Measurements from ENCODE around the gene LOXL1. TPM values are rescaled to one million over a fixed set of nuclear protein-coding genes. Genes with fewer than 3 reads are reported as not detected.
A peak's percentile ranks its signal among the peaks of the same experiment; 100 is the strongest.
"Not testable (repeated sequence)": the region's sequence is repeated elsewhere in the genome, so short reads cannot be mapped to it uniquely, and the experiment has no call there.

Gene LOXL1
- polyA plus RNA-seq, 3 donors from 2014 or later, result 0.98 to 1.1 TPM; not detected in 1

- peak overlapping the region in 3 of 5 donors; percentile 59 to 72 (median 60) for H3K4me3 Mint-ChIP-seq
- H3K4me1 Mint-ChIP-seq, result peaks cover 16 to 23% of the 10 kb centered on the region in 2 donors
- peak overlapping the region in 2 of 6 donors; percentile 5 to 30 for H3K27ac Mint-ChIP-seq
These were observed 38.5 kb downstream of the LOXL1 start for GRCh38 chr15:73964736-73965093.

GRCh38 chr15:73965094-73965757 is 39.0 kb downstream of the LOXL1 start:
- H3K27ac Mint-ChIP-seq, result no peak overlapping the region
- no peaks in the 10 kb centered on the region for H3K36me3 Mint-ChIP-seq
- DNase-seq, result no peak
- H3K9me3 Mint-ChIP-seq, result no peaks in the 10 kb centered on the region
- peak overlapping the region in 3 of 5 donors; percentile 59 to 72 (median 60) for H3K4me3 Mint-ChIP-seq
- peaks cover 2 to 4% (median 2%) of the 10 kb centered on the region in 3 donors for H3K27me3 Mint-ChIP-seq (ENCODE audit: low read depth in 3 of 3)
- peaks cover 15 to 21% of the 10 kb centered on the region in 2 donors for H3K4me1 Mint-ChIP-seq

More at GRCh38 chr15:73964736-73965093, 38.5 kb downstream of the LOXL1 start:
- H3K36me3 Mint-ChIP-seq, result no peaks in the 10 kb centered on the region
- no peaks in the 10 kb centered on the region for H3K9me3 Mint-ChIP-seq
- peak; percentile 70 to 77 (median 71) for DNase-seq
- peaks cover 2 to 4% (median 2%) of the 10 kb centered on the region in 3 donors for H3K27me3 Mint-ChIP-seq (ENCODE audit: low read depth in 3 of 3)

- no peaks in the 10 kb centered on the region for H3K9me3 Mint-ChIP-seq
- H3K36me3 Mint-ChIP-seq, result no peaks in the 10 kb centered on the region
- DNase-seq, result no peak
- peaks cover 15 to 21% of the 10 kb centered on the region in 2 donors for H3K4me1 Mint-ChIP-seq
- H3K4me3 Mint-ChIP-seq, result peak overlapping the region in 1 of 5 donors; percentile 47
- peak overlapping the region in 1 of 6 donors; percentile 15 for H3K27ac Mint-ChIP-seq
- H3K27me3 Mint-ChIP-seq (ENCODE audit: low read depth in 3 of 3), result peaks cover 2 to 4% (median 2%) of the 10 kb centered on the region in 3 donors
These were observed 39.5 kb downstream of the LOXL1 start for GRCh38 chr15:73965758-73966113.

GRCh38 chr15:73968461-73968860 is 42.2 kb downstream of the LOXL1 start:
- DNase-seq, result no peak
- H3K27ac Mint-ChIP-seq, result no peak overlapping the region
- H3K9me3 Mint-ChIP-seq, result no peaks in the 10 kb centered on the region
- H3K4me1 Mint-ChIP-seq, result peaks cover 15 to 27% of the 10 kb centered on the region in 2 donors
- H3K36me3 Mint-ChIP-seq, result no peaks in the 10 kb centered on the region
- H3K27me3 Mint-ChIP-seq (ENCODE audit: low read depth in 3 of 3), result peaks cover 4 to 6% (median 4%) of the 10 kb centered on the region in 3 donors
- H3K4me3 Mint-ChIP-seq, result no peak overlapping the region

GRCh38 chr15:73969151-73969759 is 43.0 kb downstream of the LOXL1 start:
- peaks cover 16 to 27% of the 10 kb centered on the region in 2 donors for H3K4me1 Mint-ChIP-seq
- H3K4me3 Mint-ChIP-seq, result no peak overlapping the region
- no peak overlapping the region for H3K27ac Mint-ChIP-seq

GRCh38 chr15:73972984-73973682 is 46.9 kb downstream of the LOXL1 start:
- H3K4me3 Mint-ChIP-seq, result peak overlapping the region in 2 of 5 donors; percentile 38 to 44

More at GRCh38 chr15:73969151-73969759, 43.0 kb downstream of the LOXL1 start:
- Mint-ChIP-seq H3K27me3 (ENCODE audit: low read depth in 3 of 3) (peaks cover 4 to 6% (median 4%) of the 10 kb centered on the region in 3 donors), H3K36me3 (no peaks in the 10 kb centered on the region), H3K9me3 (no peaks in the 10 kb centered on the region)
- DNase-seq, result no peak

GRCh38 chr15:73973683-73974200 is 47.5 kb downstream of the LOXL1 start:
- H3K36me3 Mint-ChIP-seq, H3K27ac Mint-ChIP-seq, H3K4me3 Mint-ChIP-seq, H3K9me3 Mint-ChIP-seq, DNase-seq: not testable (repeated sequence)
- Mint-ChIP-seq H3K27me3 (ENCODE audit: low read depth in 3 of 3) (peaks cover 14 to 27% (median 18%) of the 10 kb centered on the region in 3 donors), H3K4me1 (peaks cover 3 to 10% of the 10 kb centered on the region in 2 donors)

More at GRCh38 chr15:73972984-73973682, 46.9 kb downstream of the LOXL1 start:
- Mint-ChIP-seq H3K27me3 (ENCODE audit: low read depth in 3 of 3) (peaks cover 14 to 27% (median 14%) of the 10 kb centered on the region in 3 donors), H3K36me3 (peaks cover 0 to 8% (median 4%) of the 10 kb centered on the region in 3 donors), H3K27ac (no peak overlapping the region), H3K4me1 (peaks cover 3 to 10% of the 10 kb centered on the region in 2 donors), H3K9me3 (peaks cover 0 to 2% (median 0%) of the 10 kb centered on the region in 6 donors)
- peak; percentile 55 to 66 (median 55) for DNase-seq

GRCh38 chr15:73975440-73976125 is 49.3 kb downstream of the LOXL1 start:
- H3K27ac Mint-ChIP-seq, DNase-seq, H3K9me3 Mint-ChIP-seq: not testable (repeated sequence)

GRCh38 chr15:73978896-73979295 is 52.6 kb downstream of the LOXL1 start:
- no peak overlapping the region for H3K27ac Mint-ChIP-seq
- H3K4me3 Mint-ChIP-seq, result no peak overlapping the region
- peaks cover 12 to 23% (median 20%) of the 10 kb centered on the region in 3 donors for H3K27me3 Mint-ChIP-seq (ENCODE audit: low read depth in 3 of 3)
- peaks cover 0 to 2% (median 0%) of the 10 kb centered on the region in 6 donors for H3K9me3 Mint-ChIP-seq
- peaks cover 3 to 5% of the 10 kb centered on the region in 2 donors for H3K4me1 Mint-ChIP-seq
- no peak for DNase-seq
- H3K36me3 Mint-ChIP-seq, result peaks cover 4 to 8% (median 4%) of the 10 kb centered on the region in 3 donors

More at GRCh38 chr15:73975440-73976125, 49.3 kb downstream of the LOXL1 start:
- H3K4me3 Mint-ChIP-seq, result peak overlapping the region in 1 of 5 donors; percentile 15
- H3K27me3 Mint-ChIP-seq (ENCODE audit: low read depth in 3 of 3), result peaks cover 14 to 27% (median 22%) of the 10 kb centered on the region in 3 donors
- not testable (repeated sequence) for H3K36me3 Mint-ChIP-seq
- peaks cover 3 to 10% of the 10 kb centered on the region in 2 donors for H3K4me1 Mint-ChIP-seq

- Mint-ChIP-seq H3K4me1 (peaks cover 0 to 5% of the 10 kb centered on the region in 2 donors), H3K27ac (no peak overlapping the region), H3K27me3 (ENCODE audit: low read depth in 3 of 3) (peaks cover 10 to 23% (median 21%) of the 10 kb centered on the region in 3 donors), H3K36me3 (peaks cover 9 to 13% (median 9%) of the 10 kb centered on the region in 3 donors), H3K9me3 (peaks cover 0 to under 1% (median 0%) of the 10 kb centered on the region in 6 donors), H3K4me3 (no peak overlapping the region)
- DNase-seq, result no peak
These were observed 53.4 kb downstream of the LOXL1 start for GRCh38 chr15:73979636-73980035.

- H3K4me1 Mint-ChIP-seq, result no peaks in the 10 kb centered on the region
- no peak overlapping the region for H3K4me3 Mint-ChIP-seq
- H3K9me3 Mint-ChIP-seq, result no peaks in the 10 kb centered on the region
- peaks cover 0 to 13% (median 7%) of the 10 kb centered on the region in 3 donors for H3K27me3 Mint-ChIP-seq (ENCODE audit: low read depth in 3 of 3)
- H3K36me3 Mint-ChIP-seq, result peaks cover 7 to 15% (median 14%) of the 10 kb centered on the region in 3 donors
- H3K27ac Mint-ChIP-seq, result no peak overlapping the region
- DNase-seq, result no peak
These were observed 55.5 kb downstream of the LOXL1 start for GRCh38 chr15:73981761-73982221.

- H3K9me3 Mint-ChIP-seq, result no peaks in the 10 kb centered on the region
- no peaks in the 10 kb centered on the region for H3K4me1 Mint-ChIP-seq
- H3K27me3 Mint-ChIP-seq (ENCODE audit: low read depth in 3 of 3), result peaks cover 0 to 13% (median 3%) of the 10 kb centered on the region in 3 donors
- DNase-seq, result no peak
- H3K4me3 Mint-ChIP-seq, result no peak overlapping the region
- H3K36me3 Mint-ChIP-seq, result peaks cover 9 to 21% (median 16%) of the 10 kb centered on the region in 3 donors
- H3K27ac Mint-ChIP-seq, result no peak overlapping the region
These were observed 56.1 kb downstream of the LOXL1 start for GRCh38 chr15:73982222-73982962.
